Uterus (tissue), 2 donors: ENCODE measurements around the gene TRAF4.

ENCODE experiments used
- CTCF ChIP-seq, 4 experiments: fragments of 200-600 bp in 2 of 4; fragments of 450-650 bp in 2 of 4; sonication (generic) in 2 of 4; IDR thresholded peaks; one replicate each; pipeline ENCODE4 v1.5.1; 2016 to 2019; ENCODE audit warnings: antibody characterized with exemption in 4 of 4, mild to moderate bottlenecking in 2 of 4, moderate library complexity in 1 of 4
- POLR2A ChIP-seq, 2 donors: fragments of 450-650 bp; IDR thresholded peaks; one replicate each; pipeline ENCODE4 v1.6.1; 2016; ENCODE audit warnings: antibody characterized with exemption in 2 of 2, mild to moderate bottlenecking in 1 of 2, moderate library complexity in 1 of 2

- TF ChIP-seq POLR2A (IDR thresholded peaks at IDR 0.05) (no peak), CTCF (IDR thresholded peaks at IDR 0.05) (no peak)
Measured at GRCh38 chr17:28740406-28741357, 3.1 kb upstream of the TRAF4 start.
